Uterus (tissue), 2 donors: ENCODE data around the gene CREM.

Source experiments
- CTCF ChIP-seq, 4 experiments: fragments of 200-600 bp in 2 of 4; fragments of 450-650 bp in 2 of 4; sonication (generic) in 2 of 4; IDR thresholded peaks; one replicate each; pipeline ENCODE4 v1.5.1; 2016 to 2019; ENCODE audit warnings: antibody characterized with exemption in 4 of 4, mild to moderate bottlenecking in 2 of 4, moderate library complexity in 1 of 4
- POLR2A ChIP-seq, 2 donors: fragments of 450-650 bp; IDR thresholded peaks; one replicate each; pipeline ENCODE4 v1.6.1; 2016; ENCODE audit warnings: antibody characterized with exemption in 2 of 2, mild to moderate bottlenecking in 1 of 2, moderate library complexity in 1 of 2

DNA sequence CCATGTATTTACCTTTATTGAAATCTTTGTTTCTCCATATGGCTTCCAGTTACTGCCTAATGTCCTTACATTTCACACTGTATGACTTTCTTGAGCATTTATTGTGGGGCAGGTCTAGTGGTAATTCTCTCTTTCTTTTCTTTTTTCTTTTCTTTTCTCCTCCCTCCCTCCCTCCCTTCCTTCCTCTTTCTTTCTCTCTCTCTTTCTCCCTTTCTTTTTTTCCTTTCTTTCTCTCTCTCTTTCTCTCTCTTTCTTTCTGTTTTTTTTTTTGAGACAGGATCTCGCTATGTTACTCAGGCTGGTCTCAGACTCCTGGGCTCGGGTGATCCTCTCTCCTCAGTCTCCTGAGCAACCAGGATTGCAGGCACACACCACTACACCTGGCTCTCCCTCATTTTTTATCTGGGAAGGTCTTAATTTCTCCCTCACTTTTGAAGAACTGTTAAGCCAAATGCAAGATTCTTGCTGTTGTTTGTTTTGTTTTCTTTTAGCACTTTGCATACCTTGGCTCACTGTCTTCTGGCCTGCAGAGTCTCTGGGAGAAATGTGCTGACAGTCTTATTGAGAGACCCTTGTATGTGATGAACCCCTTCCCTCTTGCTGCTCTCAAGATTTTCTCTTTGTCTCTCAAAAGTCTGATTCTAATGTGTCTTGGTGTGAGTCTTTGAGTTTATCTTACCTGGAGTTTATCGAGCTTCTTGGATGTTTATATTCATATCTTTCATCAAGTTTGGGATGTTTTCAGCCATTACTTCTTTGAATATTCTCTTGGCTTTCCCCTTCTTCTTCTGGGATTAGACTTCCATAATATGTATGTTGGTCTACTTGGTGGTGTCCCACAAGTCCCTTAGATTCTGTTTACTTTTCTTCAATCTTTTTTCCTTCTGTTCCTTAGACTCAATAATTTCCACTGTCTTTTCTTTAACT lies 130.7 kb downstream of the CREM start:
- TF ChIP-seq CTCF (IDR thresholded peaks at IDR 0.05) (no peak), POLR2A (IDR thresholded peaks at IDR 0.05) (no peak)
